Activated CD8-positive, alpha-beta memory T cell treated with anti-CD3 and anti-CD28 coated beads, Interleukin-2, amount 10 ng/mL, durations not matched to agents 7 days and 5 days (primary cell): ENCODE measurements around the gene ERBB4. TPM values are rescaled to one million over a fixed set of nuclear protein-coding genes. Genes with fewer than 3 reads are reported as not detected.

Experiments
- ATAC-seq: fragments of 150-1000 bp; cut with Tn5 transposase; one replicate; pipeline ENCODE4 v1.10.0; 2021; ENCODE audit warnings: moderate library complexity
- CTCF ChIA-PET: fragments of 350-600 bp; sonication (Branson Sonifier 250); formaldehyde crosslinking; loops from one replicate; lab custom pipeline; 2021; ENCODE audit warnings: antibody characterized with exemption; lab: Charles Lee
- DNase-seq: peaks from one replicate; pipeline ENCODE4 v3.0.0-alpha.2; 2020
- H3K27ac Mint-ChIP-seq: one replicate; pipeline ENCODE4 v1.8.0; 2021; ENCODE audit warnings: mild to moderate bottlenecking, mixed read lengths
- H3K27me3 Mint-ChIP-seq: one replicate; pipeline ENCODE4 v1.8.0; 2021; ENCODE audit warnings: mixed read lengths
- H3K36me3 Mint-ChIP-seq: one replicate; pipeline ENCODE4 v1.8.0; 2021; ENCODE audit warnings: mild to moderate bottlenecking, mixed read lengths
- H3K4me1 Mint-ChIP-seq: one replicate; pipeline ENCODE4 v1.8.0; 2021; ENCODE audit warnings: mixed read lengths
- H3K4me3 Mint-ChIP-seq: one replicate; pipeline ENCODE4 v1.8.0; 2021; ENCODE audit warnings: mild to moderate bottlenecking, moderate library complexity, mixed read lengths
- H3K9me3 Mint-ChIP-seq: one replicate; pipeline ENCODE4 v1.8.0; 2022; ENCODE audit warnings: low read depth, mixed read lengths
- total RNA-seq, 2 experiments: library from RNA; stranded (reverse); gene quantifications; one replicate each; pipeline ENCODE4 v1.2.3, GENCODE V29; 2021

Gene ERBB4
- total RNA-seq, 2 experiments from 2014 or later, result not detected

DNA sequence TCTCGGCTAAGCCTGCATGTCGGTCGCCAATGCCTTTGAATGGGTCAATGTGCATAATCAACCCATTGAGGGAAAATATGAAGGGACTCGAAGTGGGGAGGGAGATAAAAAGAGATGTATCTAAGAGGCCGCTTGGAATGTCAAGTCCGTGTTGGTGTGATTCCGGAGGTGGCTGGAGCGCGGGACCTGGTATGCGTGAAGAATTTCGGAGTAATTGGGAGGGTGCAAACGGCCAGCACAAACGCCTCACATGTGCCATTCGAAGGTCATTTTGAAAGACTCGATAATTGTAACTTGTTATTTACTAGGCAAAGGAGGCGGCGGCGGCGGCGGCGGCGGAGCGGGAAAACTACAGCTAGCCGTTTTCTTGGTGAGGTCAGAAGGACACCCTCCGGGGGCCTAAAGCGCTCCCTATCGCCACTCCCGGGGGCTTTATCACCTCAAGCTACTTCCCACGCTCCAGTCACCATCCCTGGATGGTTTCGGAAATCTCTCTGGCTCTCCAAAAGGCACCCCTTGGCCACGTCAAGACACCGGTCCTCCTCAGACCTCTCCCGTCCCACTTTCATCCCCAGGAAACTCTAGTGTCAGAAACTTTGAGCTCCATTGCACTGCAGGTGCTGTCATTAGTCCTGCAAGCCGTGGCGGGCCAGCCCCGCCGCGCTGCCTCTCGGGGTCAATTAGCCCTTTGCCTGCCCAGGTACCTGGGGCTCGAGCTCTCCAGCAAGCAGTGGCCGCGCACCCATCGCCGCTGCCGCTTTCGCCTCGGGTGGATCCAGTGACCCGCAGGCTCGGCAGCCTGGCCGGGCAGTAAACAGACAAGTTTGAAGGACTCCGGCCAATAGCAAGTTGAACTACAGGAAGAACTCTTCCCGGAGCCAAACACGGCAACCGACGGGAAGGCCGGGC is 1.5 kb downstream of the ERBB4 start:
- Mint-ChIP-seq H3K4me3 (no peak overlapping the region), H3K36me3 (peaks cover 2% of the 10 kb centered on the region), H3K4me1 (peaks cover 7% of the 10 kb centered on the region), H3K27ac (peak overlapping the region; percentile 56), H3K27me3 (peaks cover 66% of the 10 kb centered on the region), H3K9me3 (no peaks in the 10 kb centered on the region)
- CTCF ChIA-PET, result no interaction called here
- no peak for DNase-seq
- ATAC-seq, result no peak

DNA sequence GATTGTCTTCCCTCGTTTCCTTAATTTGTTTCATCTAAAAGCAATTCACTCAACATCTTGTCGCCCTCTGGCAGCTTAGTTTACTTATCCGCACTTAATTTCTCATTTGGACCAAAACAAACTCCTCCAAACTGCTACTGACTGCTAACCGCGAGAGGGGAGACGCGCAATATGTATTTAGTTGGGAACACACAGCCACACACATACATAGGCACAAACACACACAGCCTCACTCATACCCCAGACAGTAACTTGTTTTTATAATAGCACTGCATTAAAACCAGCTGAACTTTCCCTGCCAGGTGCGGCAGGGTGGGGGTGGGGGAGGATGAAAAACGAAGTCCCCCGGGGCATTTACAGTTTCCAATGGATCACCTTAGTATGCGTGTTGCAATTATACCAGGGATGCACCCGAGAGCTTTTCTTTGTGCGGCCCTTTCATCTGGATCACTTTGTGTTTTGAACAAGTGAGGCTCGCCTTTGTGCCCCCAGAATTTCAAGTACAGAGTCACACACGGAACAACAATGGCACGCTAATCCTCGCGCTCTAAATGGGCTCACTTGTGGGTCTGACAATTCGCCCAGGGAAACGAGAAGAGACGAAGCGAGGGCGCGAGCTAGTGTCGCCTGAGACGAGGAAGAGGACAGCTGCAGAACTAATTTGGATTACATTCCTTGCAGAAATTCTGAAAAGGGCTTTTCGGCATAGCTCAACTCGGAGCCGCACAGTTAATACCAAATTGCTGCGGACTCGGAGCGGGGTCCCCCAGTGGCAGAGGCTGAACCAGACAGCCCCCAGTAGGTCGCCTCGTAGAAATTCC is 2.4 kb downstream of the ERBB4 start:
- Mint-ChIP-seq H3K9me3 (no peaks in the 10 kb centered on the region), H3K4me1 (peaks cover 7% of the 10 kb centered on the region), H3K27me3 (peaks cover 61% of the 10 kb centered on the region), H3K36me3 (peaks cover 2% of the 10 kb centered on the region), H3K27ac (peak overlapping the region; percentile 56), H3K4me3 (no peak overlapping the region)
- ATAC-seq (no peak), DNase-seq (no peak)
- CTCF ChIA-PET, result no interaction called here

DNA sequence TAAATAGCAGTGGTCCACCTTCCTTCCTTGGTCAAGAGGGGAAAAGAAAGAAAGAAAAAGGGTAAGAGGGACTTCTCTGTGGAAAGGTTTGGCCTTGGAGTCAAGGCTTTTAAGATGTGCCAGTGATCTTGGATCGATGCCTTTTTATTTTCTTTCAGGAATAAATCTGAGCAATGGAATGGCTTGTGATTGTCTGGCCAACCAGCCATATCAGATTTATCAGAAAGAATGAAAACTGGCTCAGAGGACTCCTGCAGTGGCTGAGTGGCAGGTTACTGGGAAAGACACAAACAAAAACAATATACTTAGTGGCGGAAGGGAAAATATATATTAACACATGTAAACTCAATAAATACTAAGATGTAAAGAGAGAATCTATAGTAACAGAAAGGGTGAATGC is 4.3 kb downstream of the ERBB4 start:
- peaks cover 46% of the 10 kb centered on the region for H3K27me3 Mint-ChIP-seq
- no peaks in the 10 kb centered on the region for H3K9me3 Mint-ChIP-seq
- DNase-seq, result no peak
- ATAC-seq, result no peak
- no peaks in the 10 kb centered on the region for H3K36me3 Mint-ChIP-seq
- no peak overlapping the region for H3K4me3 Mint-ChIP-seq
- CTCF ChIA-PET, result no interaction called here
- no peak overlapping the region for H3K27ac Mint-ChIP-seq
- peaks cover 7% of the 10 kb centered on the region for H3K4me1 Mint-ChIP-seq

DNA sequence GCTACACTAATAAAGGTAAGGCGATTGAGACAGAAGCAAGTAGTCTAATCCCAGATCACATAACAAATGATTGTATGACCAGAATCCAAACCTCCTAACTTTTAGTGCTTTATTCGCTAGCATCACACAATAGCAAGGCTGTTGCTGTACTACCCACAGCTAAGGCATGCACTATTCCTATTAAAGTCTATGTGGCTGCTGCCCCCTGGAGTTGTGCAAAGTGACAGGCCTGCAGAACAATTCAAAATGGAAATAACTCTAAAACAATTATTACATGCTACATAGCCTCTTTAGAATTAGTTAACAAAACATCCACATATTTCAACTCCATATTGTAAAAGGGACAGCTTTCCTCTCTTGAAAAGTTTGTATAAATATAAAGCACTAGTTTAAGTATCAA is 6.0 kb downstream of the ERBB4 start:
- H3K27me3 Mint-ChIP-seq, result peaks cover 31% of the 10 kb centered on the region
- ATAC-seq (no peak), DNase-seq (no peak)
- no peaks in the 10 kb centered on the region for H3K9me3 Mint-ChIP-seq
- H3K27ac Mint-ChIP-seq, result no peak overlapping the region
- H3K4me1 Mint-ChIP-seq, result peaks cover 3% of the 10 kb centered on the region
- H3K4me3 Mint-ChIP-seq, result no peak overlapping the region
- H3K36me3 Mint-ChIP-seq, result no peaks in the 10 kb centered on the region
- CTCF ChIA-PET, result no interaction called here

DNA sequence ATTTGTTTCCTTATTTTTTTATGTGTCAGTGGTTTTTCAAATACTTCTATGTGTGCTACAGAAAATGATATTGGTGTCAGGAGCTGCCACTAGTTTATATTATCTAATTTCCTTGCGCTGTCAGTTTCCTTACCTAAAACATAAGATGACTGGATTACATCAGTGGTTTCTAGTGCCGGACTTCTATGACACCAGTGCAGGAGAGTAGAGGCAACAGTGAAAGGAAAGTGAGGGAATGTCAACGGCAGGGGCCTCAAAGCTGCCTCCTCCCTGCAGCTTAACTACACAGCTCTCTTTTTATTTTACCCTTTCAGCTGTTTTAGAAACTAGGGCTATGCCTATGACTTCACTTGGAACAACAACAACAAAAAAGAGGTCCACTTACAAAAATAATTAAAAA is 6.5 kb downstream of the ERBB4 start:
- CTCF ChIA-PET, result no interaction called here
- DNase-seq, result no peak
- ATAC-seq, result no peak
- Mint-ChIP-seq H3K36me3 (no peaks in the 10 kb centered on the region), H3K4me3 (no peak overlapping the region), H3K4me1 (peaks cover 3% of the 10 kb centered on the region), H3K27ac (no peak overlapping the region), H3K9me3 (no peaks in the 10 kb centered on the region), H3K27me3 (peaks cover 26% of the 10 kb centered on the region)

DNA sequence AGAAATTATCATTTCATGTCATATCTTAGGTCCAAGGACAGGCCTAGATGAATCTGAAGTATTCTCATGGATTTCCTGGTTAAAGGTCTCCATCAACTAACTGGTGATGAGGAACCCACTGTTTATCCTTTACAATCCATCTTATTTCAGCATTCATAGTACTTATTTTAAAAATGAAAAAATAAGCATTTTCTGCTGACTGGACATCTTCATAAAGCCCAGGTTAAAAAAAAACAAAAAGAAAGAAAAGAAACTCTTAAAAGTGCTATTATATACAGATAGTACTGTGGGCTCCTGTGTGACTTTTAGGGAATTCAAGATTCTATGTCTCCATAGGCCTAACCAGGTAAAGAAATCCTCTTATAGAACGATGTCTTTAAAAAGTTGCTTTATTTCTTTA is 7.1 kb downstream of the ERBB4 start:
- H3K27ac Mint-ChIP-seq, result no peak overlapping the region
- H3K27me3 Mint-ChIP-seq, result peaks cover 20% of the 10 kb centered on the region
- DNase-seq (no peak), ATAC-seq (no peak)
- H3K4me1 Mint-ChIP-seq, result no peaks in the 10 kb centered on the region
- CTCF ChIA-PET, result no interaction called here
- no peak overlapping the region for H3K4me3 Mint-ChIP-seq
- H3K9me3 Mint-ChIP-seq, result no peaks in the 10 kb centered on the region
- no peaks in the 10 kb centered on the region for H3K36me3 Mint-ChIP-seq

DNA sequence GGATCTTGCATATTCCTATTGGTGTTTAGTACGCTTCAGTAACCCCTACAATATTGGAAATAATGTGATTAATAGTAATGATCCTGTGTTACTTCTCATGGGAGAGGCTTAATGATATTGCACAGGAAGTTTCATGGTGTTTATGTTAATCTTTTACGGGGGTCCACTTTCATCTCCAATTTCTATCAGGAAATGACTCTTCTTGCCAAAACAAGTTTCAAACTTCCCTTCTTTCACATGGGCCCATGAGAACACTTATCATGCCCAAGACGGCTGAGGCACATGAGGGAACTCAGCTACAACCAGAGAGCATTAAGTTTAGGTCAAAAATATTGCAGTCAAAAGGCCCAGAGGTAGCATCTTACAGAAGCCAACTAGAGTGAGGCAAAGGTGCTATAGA is 7.6 kb downstream of the ERBB4 start:
- no peak for ATAC-seq
- Mint-ChIP-seq H3K4me1 (no peaks in the 10 kb centered on the region), H3K36me3 (no peaks in the 10 kb centered on the region), H3K4me3 (no peak overlapping the region), H3K27me3 (peaks cover 15% of the 10 kb centered on the region), H3K27ac (no peak overlapping the region), H3K9me3 (no peaks in the 10 kb centered on the region)
- no peak for DNase-seq
- CTCF ChIA-PET, result no interaction called here

DNA sequence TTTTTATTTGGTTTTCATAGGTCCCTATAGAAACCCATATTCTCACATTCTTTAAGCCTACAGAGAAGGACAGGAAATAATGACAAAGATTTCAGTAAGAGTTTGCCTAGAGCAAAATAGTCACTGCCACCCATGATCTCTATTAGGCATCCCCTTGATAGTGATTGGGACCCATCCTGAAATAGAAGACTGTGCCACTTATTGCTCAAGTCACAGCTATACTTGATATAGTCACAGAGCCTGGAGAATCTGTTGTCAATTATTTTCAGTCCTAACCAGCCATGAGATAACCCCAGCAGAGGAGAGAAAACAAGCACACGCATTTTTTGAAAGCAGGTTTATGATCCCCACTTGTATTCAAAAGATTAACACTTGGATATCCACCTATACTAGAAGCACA is 8.2 kb downstream of the ERBB4 start:
- Mint-ChIP-seq H3K4me3 (no peak overlapping the region), H3K27me3 (peaks cover 11% of the 10 kb centered on the region), H3K4me1 (no peaks in the 10 kb centered on the region), H3K36me3 (no peaks in the 10 kb centered on the region), H3K9me3 (no peaks in the 10 kb centered on the region), H3K27ac (no peak overlapping the region)
- DNase-seq (no peak), ATAC-seq (no peak)
- CTCF ChIA-PET, result no interaction called here

DNA sequence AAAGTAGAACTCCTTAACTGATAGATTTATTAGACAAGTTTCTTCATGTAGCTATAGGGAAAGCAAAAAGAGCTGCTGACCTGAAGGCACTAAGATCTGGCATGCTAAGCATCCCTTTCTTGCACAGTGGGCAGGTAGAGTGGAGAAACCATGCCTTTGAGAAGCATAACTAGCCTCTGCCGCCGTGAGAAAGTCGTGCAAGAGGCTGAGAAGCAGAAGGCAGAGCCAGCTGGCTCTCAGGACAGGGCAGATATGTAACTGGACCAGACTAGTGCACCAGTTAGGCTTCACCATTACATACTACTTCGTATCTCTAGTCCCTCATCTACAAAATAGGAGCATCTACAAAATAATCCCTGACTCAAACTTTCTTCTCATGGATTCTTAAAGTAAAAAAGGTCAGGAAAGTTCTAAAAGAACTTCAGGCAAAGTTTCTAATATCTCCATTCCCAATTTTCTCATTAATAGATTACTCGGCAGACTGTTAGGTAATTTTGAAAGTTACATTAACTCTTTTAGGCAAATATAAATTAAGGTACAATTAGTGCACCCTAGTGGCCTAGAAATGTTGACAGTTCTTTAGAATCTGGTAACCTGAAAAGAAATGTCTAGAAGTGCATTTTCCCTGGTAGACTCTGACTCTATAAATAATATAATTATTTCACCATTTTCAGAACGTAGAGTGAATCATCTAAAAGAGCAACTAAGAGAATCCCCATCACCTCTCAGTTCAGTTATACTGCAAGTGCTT is 10.3 kb downstream of the ERBB4 start:
- no peak for ATAC-seq
- H3K9me3 Mint-ChIP-seq, result no peaks in the 10 kb centered on the region
- no peaks in the 10 kb centered on the region for H3K27me3 Mint-ChIP-seq
- no peak for DNase-seq
- no peaks in the 10 kb centered on the region for H3K4me1 Mint-ChIP-seq
- no peak overlapping the region for H3K27ac Mint-ChIP-seq
- no peaks in the 10 kb centered on the region for H3K36me3 Mint-ChIP-seq
- CTCF ChIA-PET, result no interaction called here
- no peak overlapping the region for H3K4me3 Mint-ChIP-seq

DNA sequence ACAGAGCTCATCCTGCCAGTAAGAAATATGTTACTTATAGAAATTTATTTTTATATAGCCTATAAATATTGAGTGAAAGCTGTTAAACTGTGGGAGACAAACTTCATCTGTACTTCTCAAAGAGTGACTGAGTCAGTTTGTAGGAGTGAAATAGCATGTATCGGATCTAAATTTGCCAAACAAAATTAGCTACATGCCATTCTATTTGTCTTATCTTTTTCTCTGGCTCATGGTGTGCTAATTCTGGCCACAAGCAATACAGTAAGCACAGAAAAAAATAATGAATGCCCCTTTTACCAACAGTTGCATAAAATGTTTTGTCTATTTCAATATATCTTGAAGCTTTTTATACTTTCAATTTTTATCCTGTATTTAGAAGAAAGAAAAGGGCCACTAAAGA is 12.5 kb downstream of the ERBB4 start:
- no peak overlapping the region for H3K27ac Mint-ChIP-seq
- ATAC-seq (no peak), DNase-seq (no peak)
- no peaks in the 10 kb centered on the region for H3K4me1 Mint-ChIP-seq
- CTCF ChIA-PET, result no interaction called here
- H3K9me3 Mint-ChIP-seq, result no peaks in the 10 kb centered on the region
- no peaks in the 10 kb centered on the region for H3K36me3 Mint-ChIP-seq
- no peak overlapping the region for H3K4me3 Mint-ChIP-seq
- no peaks in the 10 kb centered on the region for H3K27me3 Mint-ChIP-seq

DNA sequence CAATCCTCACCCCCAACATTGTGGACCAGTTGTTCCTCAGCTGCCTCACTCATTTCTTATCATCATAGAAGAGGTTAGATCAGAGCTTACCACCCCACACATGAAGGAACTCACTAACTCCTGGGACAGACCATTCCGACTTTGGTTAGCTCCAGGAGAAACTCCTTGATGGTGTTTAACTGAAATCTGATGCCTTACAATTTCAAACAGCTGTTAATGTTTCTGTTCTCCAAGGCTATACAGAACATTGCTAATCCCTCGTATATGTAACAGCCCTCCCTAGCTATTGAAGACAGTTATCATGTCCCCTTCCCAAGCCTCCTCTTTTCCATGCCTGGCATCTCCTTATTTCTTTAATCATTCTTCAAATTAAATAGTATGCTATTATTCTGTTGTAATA is 14.8 kb downstream of the ERBB4 start:
- no peak for ATAC-seq
- no peaks in the 10 kb centered on the region for H3K36me3 Mint-ChIP-seq
- H3K4me3 Mint-ChIP-seq, result no peak overlapping the region
- H3K9me3 Mint-ChIP-seq, result no peaks in the 10 kb centered on the region
- CTCF ChIA-PET, result no interaction called here
- H3K27me3 Mint-ChIP-seq, result no peaks in the 10 kb centered on the region
- H3K4me1 Mint-ChIP-seq, result no peaks in the 10 kb centered on the region
- H3K27ac Mint-ChIP-seq, result no peak overlapping the region
- no peak for DNase-seq

DNA sequence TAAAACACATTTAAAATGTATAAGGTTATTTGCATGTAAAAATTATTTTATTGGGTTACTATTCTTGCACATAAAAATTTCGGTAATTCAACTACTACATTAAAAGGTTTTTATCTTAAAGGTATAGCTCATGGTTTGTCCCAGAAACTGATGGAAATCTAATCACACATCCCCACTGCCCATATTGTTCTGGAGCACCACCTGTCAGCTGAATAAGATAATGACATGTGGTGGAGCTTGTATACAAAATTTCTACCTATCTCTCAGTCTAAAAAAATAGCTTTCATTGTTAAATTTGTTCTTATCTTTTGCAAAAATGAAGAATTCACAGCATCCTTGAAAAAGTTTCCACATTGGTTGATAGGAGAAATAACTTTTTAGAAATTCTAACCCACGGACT is 18.3 kb downstream of the ERBB4 start:
- H3K9me3 Mint-ChIP-seq, result no peaks in the 10 kb centered on the region
- no peak overlapping the region for H3K4me3 Mint-ChIP-seq
- no peak overlapping the region for H3K27ac Mint-ChIP-seq
- no peaks in the 10 kb centered on the region for H3K27me3 Mint-ChIP-seq
- H3K4me1 Mint-ChIP-seq, result no peaks in the 10 kb centered on the region
- no peak for DNase-seq
- no peaks in the 10 kb centered on the region for H3K36me3 Mint-ChIP-seq
- ATAC-seq, result no peak
- CTCF ChIA-PET, result no interaction called here

DNA sequence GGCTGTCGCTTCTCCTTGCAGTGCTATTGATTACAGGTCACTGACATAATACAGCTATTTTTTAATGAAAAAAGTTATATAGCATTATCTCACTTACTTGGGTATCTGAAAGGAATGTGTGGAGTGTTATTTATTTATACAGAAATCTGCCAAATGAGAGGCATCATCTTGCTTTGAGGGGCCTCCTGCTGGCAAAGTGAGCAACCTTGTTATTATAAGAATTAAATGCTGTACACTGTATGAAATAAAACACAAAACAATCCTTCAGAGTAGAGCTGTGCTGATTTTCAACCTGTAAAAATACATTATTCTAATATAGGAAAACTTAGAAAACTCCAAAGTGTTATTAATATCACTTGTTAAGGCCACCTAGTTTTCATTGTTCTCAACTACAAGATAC is 20.9 kb downstream of the ERBB4 start:
- ATAC-seq (no peak), DNase-seq (no peak)
- Mint-ChIP-seq H3K4me3 (no peak overlapping the region), H3K36me3 (no peaks in the 10 kb centered on the region), H3K4me1 (no peaks in the 10 kb centered on the region), H3K27ac (no peak overlapping the region), H3K9me3 (no peaks in the 10 kb centered on the region), H3K27me3 (no peaks in the 10 kb centered on the region)
- CTCF ChIA-PET, result no interaction called here
